Erythroblast (primary cell): ENCODE results near the gene YPEL2.

Experiments
- GATA1 ChIP-seq: IDR thresholded peaks from 2 replicates; pipeline ENCODE4 v1.6.1; 2011; ENCODE audit warnings: low read depth, mild to moderate bottlenecking, control low read depth, low read length, moderate library complexity
- POLR2A ChIP-seq: IDR thresholded peaks from 2 replicates; pipeline ENCODE4 v1.6.1; 2011; ENCODE audit warnings: mild to moderate bottlenecking, low read length

DNA sequence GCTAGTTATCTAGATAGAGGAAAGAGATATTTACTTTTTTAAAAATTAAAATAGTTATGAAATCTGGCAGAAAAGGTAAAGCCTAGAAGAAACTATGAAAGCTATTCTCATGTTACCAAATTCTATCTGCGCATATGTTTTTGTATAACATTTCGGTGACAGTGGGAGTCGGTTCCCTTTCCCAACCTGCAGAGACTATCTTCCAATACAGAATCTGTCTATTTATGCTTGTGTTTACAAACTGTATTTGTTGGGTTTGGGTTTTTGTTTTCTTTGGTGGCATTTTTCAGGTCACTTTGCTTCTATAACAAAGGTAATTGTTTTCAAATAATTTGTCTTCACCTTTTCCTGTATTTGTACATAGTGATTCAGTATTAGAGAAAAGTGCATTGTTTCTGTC lies 69.8 kb downstream of the YPEL2 start:
- TF ChIP-seq POLR2A (no peak), GATA1 (no peak)
